GM23248 (cell line): Measurements from ENCODE around the gene CFAP61. TPM values are rescaled to one million over a fixed set of nuclear protein-coding genes. Genes with fewer than 3 reads are reported as not detected.

Source experiments
- DNase-seq: peaks from one replicate; pipeline ENCODE4 v3.0.0-alpha.2; 2015
- H2AFZ ChIP-seq: fragments of 200-600 bp; sonication (generic); 2 replicates; pipeline ENCODE4 v1.6.1; 2016; ENCODE audit warnings: antibody characterized with exemption
- H3F3A ChIP-seq: fragments of 200-600 bp; sonication (generic); 2 replicates; pipeline ENCODE4 v1.6.1; 2016; ENCODE audit warnings: mild to moderate bottlenecking, antibody characterized with exemption, mixed run types; ENCODE audit not compliant: insufficient read depth
- H3K27ac ChIP-seq: fragments of 200-600 bp; sonication (generic); 2 replicates; pipeline ENCODE4 v1.5.1; 2016; ENCODE audit warnings: mild to moderate bottlenecking
- H3K27me3 ChIP-seq: fragments of 200-600 bp; sonication (generic); replicated peaks from 2 replicates; pipeline ENCODE4 v1.6.1; 2016; ENCODE audit warnings: mild to moderate bottlenecking; ENCODE audit not compliant: insufficient read depth
- H3K36me3 ChIP-seq: fragments of 200-600 bp; sonication (generic); 2 replicates; pipeline ENCODE4 v1.6.1; 2016; ENCODE audit warnings: low read depth, mild to moderate bottlenecking
- H3K4me1 ChIP-seq: fragments of 200-600 bp; sonication (generic); 2 replicates; pipeline ENCODE4 v1.6.1; 2016; ENCODE audit warnings: mild to moderate bottlenecking; ENCODE audit not compliant: insufficient read depth
- H3K4me2 ChIP-seq: fragments of 200-600 bp; sonication (generic); one replicate; pipeline ENCODE4 v1.6.1; 2016; ENCODE audit warnings: mild to moderate bottlenecking; ENCODE audit not compliant: unreplicated experiment
- H3K4me3 ChIP-seq: fragments of 200-600 bp; sonication (generic); 2 replicates; pipeline ENCODE4 v1.5.1; 2016; ENCODE audit warnings: mild to moderate bottlenecking
- H3K79me2 ChIP-seq: fragments of 200-600 bp; sonication (generic); 2 replicates; pipeline ENCODE4 v1.6.1; 2016; ENCODE audit warnings: mild to moderate bottlenecking; ENCODE audit not compliant: insufficient read depth
- H3K9ac ChIP-seq: fragments of 200-600 bp; sonication (generic); 2 replicates; pipeline ENCODE4 v1.6.1; 2016; ENCODE audit warnings: mild to moderate bottlenecking
- H3K9me2 ChIP-seq: fragments of 200-600 bp; sonication (generic); 2 replicates; pipeline ENCODE4 v1.6.1; 2016; ENCODE audit warnings: mixed run types, mild to moderate bottlenecking, moderate library complexity; ENCODE audit not compliant: insufficient read depth
- H3K9me3 ChIP-seq: fragments of 200-600 bp; sonication (generic); one replicate; pipeline ENCODE4 v1.6.1; 2017; ENCODE audit warnings: low read depth
- H4K20me1 ChIP-seq: fragments of 200-600 bp; sonication (generic); 2 replicates; pipeline ENCODE4 v1.6.0; 2016; ENCODE audit not compliant: insufficient read depth
- EZH2 ChIP-seq: fragments of 200-600 bp; sonication (generic); IDR thresholded peaks from 2 replicates; pipeline ENCODE4 v1.6.1; 2018; ENCODE audit warnings: antibody characterized with exemption, mild to moderate bottlenecking; ENCODE audit not compliant: insufficient read depth, poor library complexity, severe bottlenecking
- EZH2phosphoT487 ChIP-seq: fragments of 200-600 bp; sonication (generic); IDR thresholded peaks from 2 replicates; pipeline ENCODE4 v1.6.1; 2018; ENCODE audit warnings: antibody characterized with exemption, moderate library complexity, mild to moderate bottlenecking, low read depth; ENCODE audit not compliant: insufficient read depth
- WGBS, 2 experiments: methylation state at CpG; one replicate each; pipeline ENCODE4 v1.1.6; 2015 to 2017; ENCODE audit warnings: low lambda C conversion rate in 2 of 2, low coverage in 1 of 2; ENCODE audit errors: missing lambda C conversion rate in 2 of 2; 5-methylcytosine and 5-hydroxymethylcytosine counted together
- in situ Hi-C: fragments of 300-500 bp; cut with MboI; formaldehyde crosslinking; loops from 2 replicates; pipeline ENCODE4 v1.15.0; 2020
- polyA plus RNA-seq: library from polyadenylated mRNA; unstranded; fragments of >200 nt; fragmentation: Nextera tagmentation; extraction: Ambion mirVana; gene quantifications from 2 replicates; pipeline ENCODE4 v1.2.1, GENCODE V29; 2016
- total RNA-seq: library from RNA; depleted of rRNA; stranded (reverse); fragments of >200 nt; shearing (Covaris generic); gene quantifications from 2 replicates; pipeline ENCODE4 v1.2.3, GENCODE V29; 2014

CFAP61 gene
- total and polyA plus RNA-seq, 2 experiments from 2014 or later = not detected

- Histone ChIP-seq H2AFZ (no peak overlapping the region), H3K9me2 (no peaks in the 10 kb centered on the region), H3K9me3 (no peaks in the 10 kb centered on the region), H3K4me3 (no peak overlapping the region), H3K27ac (no peak overlapping the region), H3K36me3 (no peaks in the 10 kb centered on the region), H3K9ac (no peak overlapping the region), H3K27me3 (no peaks in the 10 kb centered on the region), H3F3A (no peaks in the 10 kb centered on the region), H3K79me2 (no peaks in the 10 kb centered on the region), H4K20me1 (no peaks in the 10 kb centered on the region), H3K4me1 (no peaks in the 10 kb centered on the region), H3K4me2 (no peak overlapping the region)
- in situ Hi-C loops = no loop called here
- DNase-seq = no peak
- 73 to 75% methylated on average over 16 of the region's 16 CpGs for WGBS, 2 experiments
- TF ChIP-seq EZH2 (no peak), EZH2phosphoT487 (no peak)
Observed at GRCh38 chr20:20340443-20340842, 288.1 kb downstream of the CFAP61 start.

- Histone ChIP-seq H3K4me3 (no peak overlapping the region), H3K4me2 (no peak overlapping the region), H4K20me1 (no peaks in the 10 kb centered on the region), H3K27me3 (no peaks in the 10 kb centered on the region), H2AFZ (no peak overlapping the region), H3K4me1 (no peaks in the 10 kb centered on the region), H3K9me3 (no peaks in the 10 kb centered on the region), H3K79me2 (no peaks in the 10 kb centered on the region), H3K9me2 (no peaks in the 10 kb centered on the region), H3K27ac (no peak overlapping the region), H3F3A (no peaks in the 10 kb centered on the region), H3K36me3 (no peaks in the 10 kb centered on the region), H3K9ac (no peak overlapping the region)
- no peak for TF ChIP-seq EZH2
- WGBS, 2 experiments = 46 to 49% methylated on average over 4 of the region's 4 CpGs
- in situ Hi-C loops = no loop called here
- no peak for DNase-seq
Observed at GRCh38 chr20:20341371-20341770, 289.0 kb downstream of the CFAP61 start.

- 27 to 29% methylated on average over 5 of the region's 5 CpGs for WGBS, 2 experiments
- no peaks in the 10 kb centered on the region for H3K9me2 ChIP-seq
- H3K9ac ChIP-seq = no peak overlapping the region
- in situ Hi-C loops = no loop called here
- no peaks in the 10 kb centered on the region for H3K9me3 ChIP-seq
- H3K79me2 ChIP-seq = no peaks in the 10 kb centered on the region
- no peaks in the 10 kb centered on the region for H3K27me3 ChIP-seq
- no peaks in the 10 kb centered on the region for H4K20me1 ChIP-seq
- H3F3A ChIP-seq = no peaks in the 10 kb centered on the region
- no peak overlapping the region for H3K27ac ChIP-seq
- no peaks in the 10 kb centered on the region for H3K4me1 ChIP-seq
- H3K4me2 ChIP-seq = no peak overlapping the region
- no peak for DNase-seq
- H2AFZ ChIP-seq = no peak overlapping the region
- no peaks in the 10 kb centered on the region for H3K36me3 ChIP-seq
- TF ChIP-seq EZH2phosphoT487 = no peak
- TF ChIP-seq EZH2 = no peak
- H3K4me3 ChIP-seq = no peak overlapping the region
Observed at GRCh38 chr20:20342066-20342465, 289.7 kb downstream of the CFAP61 start.

- Histone ChIP-seq H3F3A (no peaks in the 10 kb centered on the region), H2AFZ (no peak overlapping the region), H3K79me2 (no peaks in the 10 kb centered on the region), H4K20me1 (no peaks in the 10 kb centered on the region), H3K4me2 (no peak overlapping the region), H3K9me3 (peaks cover 5% of the 10 kb centered on the region), H3K27me3 (no peaks in the 10 kb centered on the region), H3K9ac (no peak overlapping the region), H3K9me2 (no peaks in the 10 kb centered on the region), H3K27ac (no peak overlapping the region), H3K4me3 (no peak overlapping the region), H3K36me3 (no peaks in the 10 kb centered on the region), H3K4me1 (no peaks in the 10 kb centered on the region)
- no peak for DNase-seq
- in situ Hi-C loops = no loop called here
- 53 to 55% methylated on average over 7 of the region's 7 CpGs for WGBS, 2 experiments
- no peak for TF ChIP-seq EZH2
- no peak for TF ChIP-seq EZH2phosphoT487
Observed at GRCh38 chr20:20343932-20344331, 291.6 kb downstream of the CFAP61 start.

- Histone ChIP-seq H3K4me1 (no peaks in the 10 kb centered on the region), H3K9ac (no peak overlapping the region), H2AFZ (no peak overlapping the region), H3K4me2 (no peak overlapping the region), H3F3A (no peaks in the 10 kb centered on the region), H3K9me3 (peaks cover 5% of the 10 kb centered on the region), H3K79me2 (no peaks in the 10 kb centered on the region), H3K4me3 (no peak overlapping the region), H3K36me3 (no peaks in the 10 kb centered on the region), H3K9me2 (no peaks in the 10 kb centered on the region), H3K27me3 (no peaks in the 10 kb centered on the region), H3K27ac (no peak overlapping the region), H4K20me1 (no peaks in the 10 kb centered on the region)
- 59 to 62% methylated on average over 4 of the region's 4 CpGs for WGBS, 2 experiments
- TF ChIP-seq EZH2 (no peak), EZH2phosphoT487 (no peak)
- in situ Hi-C loops = no loop called here
- DNase-seq = no peak
Observed at GRCh38 chr20:20344476-20344875, 292.1 kb downstream of the CFAP61 start.
